Peyer's patch (tissue), 4 donors: ENCODE results near the gene NBL1. TPM values are rescaled to one million over a fixed set of nuclear protein-coding genes. Genes with fewer than 3 reads are reported as not detected.

ENCODE experiments used
- DNase-seq, 3 donors: peaks; one replicate each; pipeline ENCODE4 v3.0.0-alpha.2; 2017 to 2019
- H3K27ac ChIP-seq, 4 donors: fragments of 200-600 bp; sonication (generic); one replicate each; pipeline ENCODE4 v1.5.1; 2016 to 2019
- H3K27me3 ChIP-seq, 2 donors: fragments of 200-600 bp; sonication (generic); one replicate each; pipeline ENCODE4 v1.5.1; 2019
- H3K36me3 ChIP-seq, 3 donors: fragments of 200-600 bp; sonication (generic); one replicate each; pipeline ENCODE4 v1.5.1; 2016 to 2019
- H3K4me1 ChIP-seq, 4 donors: fragments of 200-600 bp; sonication (generic); one replicate each; pipeline ENCODE4 v1.5.1; 2016 to 2019
- H3K4me3 ChIP-seq, 4 donors: fragments of 200-600 bp; sonication (generic); 1 replicate in 3 of 4; 2 replicates in 1 of 4; pipeline ENCODE4 v1.5.1; 2016 to 2019; ENCODE audit warnings: mild to moderate bottlenecking in 1 of 4
- H3K9me3 ChIP-seq, 4 donors: fragments of 200-600 bp; sonication (generic); one replicate each; pipeline ENCODE4 v1.5.1; 2016 to 2019; ENCODE audit warnings: mild to moderate bottlenecking in 1 of 4
- CTCF ChIP-seq, 6 experiments: fragments of 450-650 bp in 4 of 6; fragments of 200-600 bp in 2 of 6; sonication (generic) in 1 of 6; IDR thresholded peaks; one replicate each; pipeline ENCODE4 v1.5.1; 2017 to 2019; ENCODE audit warnings: antibody characterized with exemption in 6 of 6, mild to moderate bottlenecking in 3 of 6, moderate library complexity in 1 of 6
- POLR2A ChIP-seq, 2 donors: fragments of 450-650 bp; IDR thresholded peaks; one replicate each; pipeline ENCODE4 v1.5.1; 2017; ENCODE audit warnings: antibody characterized with exemption in 2 of 2, mild to moderate bottlenecking in 2 of 2, moderate library complexity in 2 of 2
- total RNA-seq, 4 donors: library from RNA; depleted of rRNA; stranded (reverse); fragments of >200 nt; gene quantifications; one replicate each; pipeline ENCODE4 v1.1.0, GENCODE V29; 2016

NBL1 gene
- total RNA-seq, 4 donors from 2014 or later, result 187 to 348 (median 289) TPM

GRCh38 chr1:19610282-19610981 lies 33.7 kb upstream of the NBL1 start:
- no peak for TF ChIP-seq POLR2A (IDR thresholded peaks at IDR 0.05)
- TF ChIP-seq CTCF (IDR thresholded peaks at IDR 0.05), result no peak
- H3K9me3 ChIP-seq, result no peaks in the 10 kb centered on the region
- no peaks in the 10 kb centered on the region for H3K27me3 ChIP-seq
- no peak for DNase-seq
- peaks cover 0 to 60% (median 7%) of the 10 kb centered on the region in 4 donors for H3K4me1 ChIP-seq
- no peaks in the 10 kb centered on the region for H3K36me3 ChIP-seq
- no peak overlapping the region for H3K4me3 ChIP-seq
- H3K27ac ChIP-seq, result peak overlapping the region in 2 of 4 donors; percentile 15 to 28

- H3K9me3 ChIP-seq, result no peaks in the 10 kb centered on the region
- H3K36me3 ChIP-seq, result peaks cover 0 to 4% (median 0%) of the 10 kb centered on the region in 3 donors
- peak overlapping the region in 3 of 4 donors; percentile 59 to 94 (median 83) for H3K27ac ChIP-seq
- TF ChIP-seq POLR2A (IDR thresholded peaks at IDR 0.05) (no peak), CTCF (IDR thresholded peaks at IDR 0.05) (peak in 3 of 6 experiments; percentile 17 to 43 (median 35))
- peak overlapping the region in 2 of 4 donors; percentile 12 to 29 for H3K4me3 ChIP-seq
- peaks cover 0 to 41% (median 7%) of the 10 kb centered on the region in 4 donors for H3K4me1 ChIP-seq
- peak in 2 of 3 donors; percentile 57 to 62 for DNase-seq
- H3K27me3 ChIP-seq, result no peaks in the 10 kb centered on the region
Measured at GRCh38 chr1:19612530-19612929, 31.6 kb upstream of the NBL1 start.

- TF ChIP-seq POLR2A (IDR thresholded peaks at IDR 0.05), result peak; percentile 38 to 66
- TF ChIP-seq CTCF (IDR thresholded peaks at IDR 0.05), result peak in 3 of 6 experiments; percentile 26 to 39 (median 28)
- H3K27ac ChIP-seq, result peak overlapping the region in 3 of 4 donors; percentile 59 to 94 (median 83)
Measured at GRCh38 chr1:19613171-19613703, 30.9 kb upstream of the NBL1 start.

GRCh38 chr1:19615438-19615837 lies 28.7 kb upstream of the NBL1 start:
- H3K4me1 ChIP-seq, result peaks cover 0 to 46% (median 11%) of the 10 kb centered on the region in 4 donors

More at GRCh38 chr1:19613171-19613703, 30.9 kb upstream of the NBL1 start:
- DNase-seq, result peak in 2 of 3 donors; percentile 58 to 77
- Histone ChIP-seq H3K4me3 (peak overlapping the region in 2 of 4 donors; percentile 12 to 29), H3K4me1 (peaks cover 0 to 36% (median 7%) of the 10 kb centered on the region in 4 donors), H3K27me3 (no peaks in the 10 kb centered on the region), H3K9me3 (no peaks in the 10 kb centered on the region), H3K36me3 (peaks cover 0 to 4% (median 0%) of the 10 kb centered on the region in 3 donors)

GRCh38 chr1:19616489-19616888 lies 27.6 kb upstream of the NBL1 start:
- Histone ChIP-seq H3K4me1 (peaks cover 0 to 39% (median 8%) of the 10 kb centered on the region in 4 donors), H3K36me3 (peaks cover 0 to 4% (median 0%) of the 10 kb centered on the region in 3 donors), H3K27me3 (no peaks in the 10 kb centered on the region), H3K9me3 (no peaks in the 10 kb centered on the region), H3K4me3 (no peak overlapping the region), H3K27ac (no peak overlapping the region)
- DNase-seq, result no peak
- no peak for TF ChIP-seq POLR2A (IDR thresholded peaks at IDR 0.05)
- TF ChIP-seq CTCF (IDR thresholded peaks at IDR 0.05), result no peak

More at GRCh38 chr1:19615438-19615837, 28.7 kb upstream of the NBL1 start:
- Histone ChIP-seq H3K4me3 (no peak overlapping the region), H3K36me3 (peaks cover 0 to 4% (median 0%) of the 10 kb centered on the region in 3 donors), H3K27me3 (no peaks in the 10 kb centered on the region), H3K9me3 (no peaks in the 10 kb centered on the region), H3K27ac (peak overlapping the region in 2 of 4 donors; percentile 83 to 94)
- DNase-seq, result no peak
- no peak for TF ChIP-seq POLR2A (IDR thresholded peaks at IDR 0.05)
- TF ChIP-seq CTCF (IDR thresholded peaks at IDR 0.05), result no peak
